C4-2B (cell line): ENCODE results near the gene TGM4.

Source experiments
- CTCF ChIP-seq: fragments of 450-650 bp; conservative IDR thresholded peaks from 2 replicates; pipeline ENCODE4 v1.5.1; 2017; ENCODE audit warnings: mild to moderate bottlenecking
- ZFX ChIP-seq: fragments of 450-650 bp; IDR thresholded peaks from 2 replicates; pipeline ENCODE4 v1.6.1; 2017

- TF ChIP-seq CTCF (no peak), ZFX (no peak)
Observed at GRCh38 chr3:44833394-44833793, 41.0 kb upstream of the TGM4 start.
